ENCODE results near the gene EIF3B. TPM values are rescaled to one million over a fixed set of nuclear protein-coding genes. Genes with fewer than 3 reads are reported as not detected.

Gene EIF3B
- total RNA-seq, 2 experiments from 2014 or later, result 181 to 225 TPM

DNA sequence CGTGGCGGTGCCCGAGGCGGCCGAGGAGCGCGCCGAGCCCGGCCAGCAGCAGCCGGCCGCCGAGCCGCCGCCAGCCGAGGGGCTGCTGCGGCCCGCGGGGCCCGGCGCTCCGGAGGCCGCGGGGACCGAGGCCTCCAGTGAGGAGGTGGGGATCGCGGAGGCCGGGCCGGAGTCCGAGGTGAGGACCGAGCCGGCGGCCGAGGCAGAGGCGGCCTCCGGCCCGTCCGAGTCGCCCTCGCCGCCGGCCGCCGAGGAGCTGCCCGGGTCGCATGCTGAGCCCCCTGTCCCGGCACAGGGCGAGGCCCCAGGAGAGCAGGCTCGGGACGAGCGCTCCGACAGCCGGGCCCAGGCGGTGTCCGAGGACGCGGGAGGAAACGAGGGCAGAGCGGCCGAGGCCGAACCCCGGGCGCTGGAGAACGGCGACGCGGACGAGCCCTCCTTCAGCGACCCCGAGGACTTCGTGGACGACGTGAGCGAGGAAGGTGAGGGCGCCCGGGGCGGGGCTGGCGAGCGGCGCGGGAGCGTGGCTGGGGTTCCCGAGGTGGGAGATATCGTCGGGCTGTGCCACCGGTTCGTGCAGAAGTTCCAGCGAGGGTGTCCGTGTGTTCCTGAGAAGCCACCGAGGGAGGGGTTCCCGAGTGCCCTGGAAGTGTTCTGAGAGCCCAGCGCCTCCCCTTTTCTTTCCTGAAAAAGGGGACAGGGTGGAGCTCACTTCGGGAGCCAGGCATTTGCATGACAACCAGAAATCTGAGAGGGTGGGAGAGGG is 495 bp downstream of the EIF3B start:
- no peaks in the 10 kb centered on the region for H3K9me2 ChIP-seq (ENCODE audit: insufficient read depth, low read length)
- H3K36me3 ChIP-seq (ENCODE audit: insufficient read depth, low read length), result peaks cover 43% of the 10 kb centered on the region
- CTCF ChIA-PET (ENCODE audit: unreplicated experiment), result no interaction called here
- peaks cover 71% of the 10 kb centered on the region for H3K79me2 ChIP-seq (ENCODE audit: insufficient read depth, low read depth, low read length)
- intact Hi-C loops (cut with micrococcal nuclease; ENCODE audit: unreplicated experiment), result loop anchor here (2.0 to 10.0 kb wide), 2 partner anchors 52 to 780 kb away; partner anchors contain the start of gene PSMG3
- TF ChIP-seq CTCF (conservative IDR thresholded peaks at IDR 0.05; ENCODE audit: low read length), result no peak
- no peak for TF ChIP-seq EZH2phosphoT487 (IDR thresholded peaks at IDR 0.05; ENCODE audit: borderline replicate concordance, low read depth, low read length)
- H4K20me1 ChIP-seq (ENCODE audit: insufficient read depth, low read length), result peaks cover 34% of the 10 kb centered on the region
- no peak overlapping the region for H2AFZ ChIP-seq (ENCODE audit: low read length)
- peak; percentile 31 for DNase-seq (ENCODE audit: low spot score)
- H3K4me1 ChIP-seq (ENCODE audit: insufficient read depth, low read length, poor library complexity, severe bottlenecking), result peaks cover 20% of the 10 kb centered on the region
- POLR2A ChIA-PET, result interaction anchor here (0.7 to 1.8 kb wide), 4 partner anchors 10 to 118 kb away, joined by 3 to 4 read pairs (median 4); no protein-coding TSS in a partner anchor
- no peaks in the 10 kb centered on the region for H3K9me3 ChIP-seq (ENCODE audit: low read length)
- H3K4me2 ChIP-seq (ENCODE audit: low read length), result peak overlapping the region; percentile 79
- no TSS peak for BruUV-seq (replicated peaks)
- peak overlapping the region; percentile 91 for H3K4me3 ChIP-seq (ENCODE audit: low read depth, low read length, poor library complexity, severe bottlenecking)
- peak overlapping the region; percentile 51 for H3K27ac ChIP-seq (ENCODE audit: low read depth, low read length, poor library complexity, severe bottlenecking)

- H3K36me3 ChIP-seq (ENCODE audit: insufficient read depth, low read length), result peaks cover 48% of the 10 kb centered on the region
- H2AFZ ChIP-seq (ENCODE audit: low read length), result no peak overlapping the region
- BruUV-seq (replicated peaks), result no TSS peak
- H3K9me3 ChIP-seq (ENCODE audit: low read length), result no peaks in the 10 kb centered on the region
- peak overlapping the region; percentile 51 for H3K27ac ChIP-seq (ENCODE audit: low read depth, low read length, poor library complexity, severe bottlenecking)
- no peaks in the 10 kb centered on the region for H3K9me2 ChIP-seq (ENCODE audit: insufficient read depth, low read length)
- H3K4me2 ChIP-seq (ENCODE audit: low read length), result peak overlapping the region; percentile 79
- DNase-seq (ENCODE audit: low spot score), result peak; percentile 13
- ChIA-PET CTCF (ENCODE audit: unreplicated experiment) (no interaction called here), POLR2A (interaction anchor here (0.7 to 1.8 kb wide), 4 partner anchors 11 to 118 kb away, joined by 3 to 4 read pairs (median 4); no protein-coding TSS in a partner anchor)
- peaks cover 20% of the 10 kb centered on the region for H3K4me1 ChIP-seq (ENCODE audit: insufficient read depth, low read length, poor library complexity, severe bottlenecking)
- intact Hi-C loops (cut with micrococcal nuclease; ENCODE audit: unreplicated experiment), result loop anchor here (2.0 to 10.0 kb wide), 2 partner anchors 51 to 781 kb away; partner anchors contain the start of gene PSMG3
- peaks cover 34% of the 10 kb centered on the region for H4K20me1 ChIP-seq (ENCODE audit: insufficient read depth, low read length)
- no peak for TF ChIP-seq EZH2phosphoT487 (IDR thresholded peaks at IDR 0.05; ENCODE audit: borderline replicate concordance, low read depth, low read length)
- no peak for TF ChIP-seq CTCF (conservative IDR thresholded peaks at IDR 0.05; ENCODE audit: low read length)
- H3K79me2 ChIP-seq (ENCODE audit: insufficient read depth, low read depth, low read length), result peaks cover 76% of the 10 kb centered on the region
- peak overlapping the region; percentile 91 for H3K4me3 ChIP-seq (ENCODE audit: low read depth, low read length, poor library complexity, severe bottlenecking)
Measured at GRCh38 chr7:2355705-2356008, 1.0 kb downstream of the EIF3B start.

DNA sequence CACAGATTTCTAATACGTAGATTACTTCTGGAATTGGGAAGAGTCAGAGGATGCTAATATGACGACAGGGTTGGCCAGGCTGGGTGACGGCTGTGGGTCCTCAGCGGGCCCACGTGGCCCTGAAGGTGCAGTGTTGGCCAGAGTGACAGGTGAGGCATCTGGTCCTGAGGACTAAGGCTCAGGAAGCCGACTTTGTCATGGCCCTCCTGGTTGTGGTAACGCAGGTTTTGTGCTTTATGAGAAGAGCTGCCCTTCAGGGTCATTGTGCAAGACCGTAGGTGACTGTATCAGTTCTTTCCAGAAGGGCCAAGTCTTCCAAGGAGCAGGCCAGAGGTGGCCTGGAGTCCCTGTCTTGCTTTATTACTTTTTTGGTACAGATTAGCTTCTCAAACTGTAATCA is 2.5 kb downstream of the EIF3B start:
- BruUV-seq (replicated peaks), result no TSS peak
- intact Hi-C loops (cut with micrococcal nuclease; ENCODE audit: unreplicated experiment), result loop anchor here (10.0 kb wide), 1 partner anchor 782 kb away; the partner anchor contains the start of gene PSMG3
- Histone ChIP-seq H3K4me3 (ENCODE audit: low read depth, low read length, poor library complexity, severe bottlenecking) (peak overlapping the region; percentile 91), H3K4me2 (ENCODE audit: low read length) (peak overlapping the region; percentile 79), H3K36me3 (ENCODE audit: insufficient read depth, low read length) (peaks cover 59% of the 10 kb centered on the region), H3K27ac (ENCODE audit: low read depth, low read length, poor library complexity, severe bottlenecking) (no peak overlapping the region), H3K9me3 (ENCODE audit: low read length) (no peaks in the 10 kb centered on the region), H3K79me2 (ENCODE audit: insufficient read depth, low read depth, low read length) (peaks cover 80% of the 10 kb centered on the region), H3K4me1 (ENCODE audit: insufficient read depth, low read length, poor library complexity, severe bottlenecking) (peaks cover 20% of the 10 kb centered on the region), H3K9me2 (ENCODE audit: insufficient read depth, low read length) (no peaks in the 10 kb centered on the region), H2AFZ (ENCODE audit: low read length) (no peak overlapping the region), H4K20me1 (ENCODE audit: insufficient read depth, low read length) (peaks cover 34% of the 10 kb centered on the region)
- CTCF ChIA-PET (ENCODE audit: unreplicated experiment), result no interaction called here
- no peak for DNase-seq (ENCODE audit: low spot score)
- TF ChIP-seq EZH2phosphoT487 (IDR thresholded peaks at IDR 0.05; ENCODE audit: borderline replicate concordance, low read depth, low read length) (no peak), CTCF (conservative IDR thresholded peaks at IDR 0.05; ENCODE audit: low read length) (no peak)
- POLR2A ChIA-PET, result interaction anchor here (0.9 kb wide), 1 partner anchor 43 kb away, joined by 3 read pairs; no protein-coding TSS in a partner anchor

Data from OCI-LY7 (cell line).